NCI-H748 (cell line): Measurements from ENCODE around the gene KRT20.
"Not testable (repeated sequence)": the region's sequence is repeated elsewhere in the genome, so short reads cannot be mapped to it uniquely, and the experiment has no call there.

Experiments used
- DNase-seq: peaks from one replicate; lab custom pipeline; 2025; ENCODE audit not compliant: unreplicated experiment; lab: John Stamatoyannopoulos, UW

The KRT20 gene, protein sequence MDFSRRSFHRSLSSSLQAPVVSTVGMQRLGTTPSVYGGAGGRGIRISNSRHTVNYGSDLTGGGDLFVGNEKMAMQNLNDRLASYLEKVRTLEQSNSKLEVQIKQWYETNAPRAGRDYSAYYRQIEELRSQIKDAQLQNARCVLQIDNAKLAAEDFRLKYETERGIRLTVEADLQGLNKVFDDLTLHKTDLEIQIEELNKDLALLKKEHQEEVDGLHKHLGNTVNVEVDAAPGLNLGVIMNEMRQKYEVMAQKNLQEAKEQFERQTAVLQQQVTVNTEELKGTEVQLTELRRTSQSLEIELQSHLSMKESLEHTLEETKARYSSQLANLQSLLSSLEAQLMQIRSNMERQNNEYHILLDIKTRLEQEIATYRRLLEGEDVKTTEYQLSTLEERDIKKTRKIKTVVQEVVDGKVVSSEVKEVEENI

DNA sequence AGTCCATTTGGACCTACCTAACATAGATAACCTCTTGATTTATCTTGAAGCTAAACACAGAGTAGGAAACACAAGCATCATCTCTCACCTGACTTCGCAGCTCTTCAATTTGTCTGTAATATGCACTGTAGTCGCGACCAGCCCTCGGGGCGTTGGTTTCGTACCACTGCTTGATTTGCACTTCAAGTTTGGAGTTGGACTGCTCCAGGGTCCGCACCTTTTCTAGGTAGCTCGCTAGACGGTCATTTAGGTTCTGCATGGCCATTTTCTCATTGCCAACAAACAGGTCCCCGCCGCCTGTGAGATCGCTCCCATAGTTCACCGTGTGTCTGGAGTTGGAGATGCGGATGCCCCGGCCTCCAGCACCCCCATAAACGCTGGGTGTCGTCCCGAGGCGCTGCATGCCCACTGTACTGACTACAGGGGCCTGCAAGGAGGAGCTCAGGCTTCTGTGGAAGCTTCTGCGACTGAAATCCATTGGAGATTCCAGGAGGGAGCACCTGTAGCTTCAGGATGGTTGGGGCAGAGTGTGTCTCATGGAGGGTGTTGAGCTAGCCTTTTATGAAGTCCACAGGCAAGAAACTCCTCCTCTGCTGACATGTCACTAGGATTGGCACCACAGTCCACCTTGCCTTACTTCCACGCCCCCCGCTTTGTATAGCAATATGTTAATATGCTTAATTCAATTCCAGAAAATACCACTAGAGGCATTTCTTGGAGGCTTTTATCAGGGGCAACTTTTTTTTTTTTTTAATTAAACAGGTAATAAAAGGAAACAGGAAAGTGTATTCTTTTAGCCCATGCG, at the start of gene KRT20:
TSS of gene KRT20 (minus strand) at position 535 of the 805 bp plus-strand sequence. CDS start at position 478, 57 bp downstream.
- DNase-seq = peak; percentile 36

DNA sequence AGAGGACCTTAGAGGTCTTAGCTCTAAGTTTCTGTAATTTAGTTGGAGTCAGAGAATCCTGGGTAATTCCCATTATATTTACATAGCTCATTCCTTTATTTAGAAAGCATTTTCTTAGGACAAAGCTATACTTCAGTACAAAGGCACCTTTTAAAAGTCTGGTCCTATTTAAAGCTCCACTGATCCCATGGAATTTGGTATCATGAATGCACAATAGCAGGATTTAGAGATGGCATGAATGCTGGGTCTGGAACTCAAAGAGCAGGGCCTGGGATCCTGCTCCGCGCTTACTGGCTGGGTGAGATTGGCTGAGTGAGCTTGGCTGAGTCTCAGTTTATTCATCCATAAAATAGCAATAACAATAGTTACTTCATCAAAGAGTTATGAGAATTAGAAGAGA, 47.6 kb upstream of the KRT20 start:
- no peak for DNase-seq

DNA sequence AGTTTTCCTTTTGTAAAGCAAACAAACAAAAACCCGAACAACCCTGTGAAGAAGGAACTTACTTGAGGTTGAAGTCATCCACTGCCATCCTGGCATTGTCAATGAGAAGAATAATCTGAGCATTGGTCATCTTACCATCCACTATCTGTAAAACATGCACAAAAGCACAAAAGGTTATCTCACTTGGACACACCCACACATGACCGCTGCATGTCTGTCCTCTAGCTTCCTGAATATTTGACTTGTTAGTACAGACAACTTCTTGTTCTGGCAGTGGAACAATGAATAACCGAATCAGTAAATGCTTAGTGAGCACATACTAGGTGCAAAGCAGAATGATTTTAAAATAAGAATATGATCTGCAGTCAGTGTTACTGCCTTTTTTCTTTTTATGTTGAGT, 46.3 kb upstream of the KRT20 start:
- DNase-seq = no peak

DNA sequence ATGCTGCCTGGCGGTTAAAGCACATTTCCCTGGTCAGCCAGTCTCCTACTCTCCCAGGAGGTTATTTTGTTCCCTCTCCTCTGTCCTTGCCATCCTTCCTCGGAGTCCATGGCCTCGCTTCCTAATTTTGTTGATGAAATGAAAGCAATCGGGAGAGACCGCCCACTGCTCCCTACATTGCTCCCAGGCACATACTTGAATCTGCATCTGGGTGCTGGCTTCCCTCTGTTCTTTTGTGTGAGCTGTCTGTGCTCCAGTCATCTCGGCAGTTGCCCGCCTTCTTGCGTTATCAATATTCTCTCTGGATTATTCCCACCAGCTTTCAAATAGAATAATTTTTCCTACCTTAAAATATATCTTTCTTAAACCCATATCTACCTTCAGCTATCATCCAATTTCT, 41.3 kb upstream of the KRT20 start:
- DNase-seq = no peak

DNA sequence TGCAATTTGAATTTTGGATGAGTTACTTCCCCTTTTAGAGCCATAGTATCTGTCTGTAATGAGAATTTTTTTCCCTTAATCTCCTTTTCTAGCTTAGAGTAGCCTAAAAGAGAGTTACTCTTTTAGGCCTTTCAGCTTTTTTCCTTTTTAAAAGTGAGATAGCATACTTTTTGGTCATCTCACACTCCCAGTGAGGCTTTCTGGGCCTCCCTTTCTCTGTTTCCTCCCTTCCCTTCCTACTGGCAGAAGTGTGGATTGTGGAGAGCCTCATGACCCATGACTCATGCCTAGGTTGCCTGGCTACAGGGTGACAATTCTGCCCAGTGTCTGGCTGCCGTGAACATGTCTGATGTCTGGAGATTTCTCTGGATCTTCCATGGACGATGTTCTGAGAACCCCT, 37.2 kb upstream of the KRT20 start:
- peak; percentile 11 for DNase-seq

DNA sequence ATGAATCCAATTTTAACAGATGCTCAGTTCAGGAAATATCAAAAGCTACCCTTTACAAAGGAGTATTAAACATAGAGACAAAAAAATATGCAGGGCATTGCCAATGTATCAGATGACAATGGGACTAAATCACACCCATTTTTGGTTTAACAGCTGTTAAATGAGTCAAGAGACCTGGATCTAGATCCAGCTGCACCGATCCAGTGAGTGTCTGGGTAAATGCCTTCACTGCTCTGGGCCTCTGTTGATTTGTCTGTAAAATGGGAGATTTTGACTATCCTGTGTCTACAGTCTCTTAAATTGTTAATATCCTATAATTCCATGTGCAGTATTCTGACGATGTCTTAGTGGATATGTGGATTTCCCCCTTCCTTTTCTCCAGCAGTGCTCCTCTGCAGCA, 36.0 kb upstream of the KRT20 start:
- no peak for DNase-seq

DNA sequence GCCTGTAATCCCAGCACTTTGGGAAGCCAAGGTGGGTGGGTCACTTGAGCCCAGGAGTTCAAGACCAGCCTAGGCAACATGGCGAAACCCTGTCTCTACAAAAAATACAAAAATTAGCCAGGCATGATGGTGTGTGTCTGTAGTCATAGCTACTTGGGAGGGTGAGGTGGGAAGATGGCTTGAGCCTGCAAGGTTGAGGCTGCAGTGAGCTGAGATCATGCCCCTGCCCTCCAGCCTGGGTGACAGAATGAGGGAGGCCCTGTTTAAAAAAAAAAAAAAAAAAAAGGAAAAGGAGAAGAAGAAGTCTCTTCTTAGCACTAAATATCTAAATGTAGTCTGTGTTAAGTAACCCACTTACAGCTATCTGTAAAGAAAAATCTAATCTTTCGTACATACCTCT, 32.1 kb upstream of the KRT20 start:
- not testable (repeated sequence) for DNase-seq

DNA sequence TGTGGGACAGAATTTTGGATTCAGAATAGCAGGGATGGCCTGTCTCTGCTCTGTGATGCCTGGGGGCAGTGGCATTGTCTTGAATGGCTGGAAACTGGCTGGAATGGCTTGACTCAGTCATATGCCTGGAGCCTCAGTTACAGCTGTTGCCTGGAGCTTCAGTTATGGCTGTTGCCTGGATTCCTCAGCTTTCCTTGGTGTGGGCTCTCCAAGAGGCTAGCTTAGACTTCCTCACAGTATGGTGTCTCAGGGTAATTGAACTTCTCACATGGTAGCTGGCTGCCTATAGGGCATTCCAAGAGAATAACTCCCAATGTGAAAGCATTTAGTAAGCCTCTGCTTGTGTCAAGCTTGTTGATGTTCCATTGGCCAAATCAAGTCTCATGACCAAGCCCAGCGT, 31.3 kb upstream of the KRT20 start:
- DNase-seq = no peak

DNA sequence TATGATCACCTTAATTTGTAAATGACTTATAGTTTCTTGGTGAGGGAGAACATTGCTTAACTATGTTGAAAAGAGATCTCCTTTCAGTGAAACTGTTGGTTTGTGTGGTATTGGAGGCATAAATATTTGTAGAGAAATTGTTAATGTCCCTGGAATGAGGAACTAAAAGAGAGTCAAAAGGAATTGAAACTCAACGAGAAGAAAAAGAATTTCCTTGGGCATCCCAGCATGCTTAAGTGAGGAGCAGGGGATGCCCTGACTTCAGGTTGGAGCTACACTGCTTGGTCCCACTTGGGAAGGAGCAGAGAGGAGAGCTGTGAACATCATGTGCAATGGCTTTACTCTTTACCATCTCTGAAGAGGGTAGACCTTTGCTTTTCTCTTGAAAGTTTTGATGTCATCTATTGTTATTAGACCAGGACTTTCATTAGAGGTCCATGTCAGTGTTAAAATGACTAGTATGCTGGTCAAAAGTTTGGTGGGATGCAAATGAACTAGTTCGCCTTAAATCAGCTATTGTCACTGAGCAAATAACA, 30.7 kb upstream of the KRT20 start:
- no peak for DNase-seq

DNA sequence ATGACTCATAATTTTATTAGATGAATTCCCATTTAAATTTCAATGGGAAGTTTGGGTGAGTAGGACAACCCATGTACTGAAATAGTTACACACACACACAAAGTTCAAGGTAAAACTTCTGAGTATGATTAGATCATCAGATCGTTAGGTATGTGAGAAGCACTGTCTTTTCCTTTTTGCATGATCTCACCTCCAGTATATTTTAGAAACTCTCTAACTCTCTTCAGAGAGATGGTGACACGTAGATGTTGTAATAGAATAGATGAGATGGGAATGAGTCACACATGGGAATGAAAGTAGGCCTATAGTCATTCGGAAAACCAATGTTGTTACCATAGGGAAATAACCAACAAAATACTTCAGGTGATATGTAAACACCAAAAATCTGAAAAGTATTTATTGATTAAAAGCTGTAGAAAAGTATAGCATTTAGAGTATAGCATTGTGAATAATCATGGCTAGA, 30.2 kb upstream of the KRT20 start:
- no peak for DNase-seq

DNA sequence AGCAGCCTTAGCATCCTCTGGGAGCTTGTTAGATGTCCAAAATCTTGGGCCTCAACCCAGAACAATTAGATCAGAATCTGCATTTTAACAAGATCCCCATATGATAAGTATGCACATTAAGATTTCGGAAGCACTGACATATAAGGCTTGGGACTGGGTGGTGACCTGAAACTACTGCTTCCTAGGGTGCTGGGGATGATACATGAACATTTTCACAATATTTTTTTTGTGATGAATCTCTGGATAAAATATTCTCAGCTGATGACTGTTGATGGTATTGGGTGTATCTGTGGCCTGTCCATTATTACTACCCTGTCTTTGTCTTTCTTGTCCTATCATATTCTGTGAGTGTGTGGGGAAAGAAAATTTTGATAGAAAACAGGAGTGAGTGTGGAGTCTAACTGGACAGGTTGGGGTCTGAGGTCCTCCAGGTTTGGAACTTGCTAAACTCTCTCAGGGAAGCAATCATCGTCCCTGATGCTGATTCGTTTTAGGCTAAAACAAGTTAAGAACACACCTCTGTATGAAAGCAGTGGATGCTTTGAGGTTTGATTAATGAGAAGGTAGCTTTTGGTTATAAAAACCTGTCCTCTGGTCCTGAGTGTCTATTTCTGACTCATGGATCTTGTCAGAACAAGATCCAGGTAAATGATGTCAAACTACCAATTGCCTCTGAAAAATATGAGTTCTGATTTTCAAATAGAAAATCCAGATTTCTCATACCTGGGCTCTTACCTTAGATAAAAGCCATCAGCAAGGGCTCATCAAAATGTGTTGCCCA, 29.2 kb upstream of the KRT20 start:
- no peak for DNase-seq

DNA sequence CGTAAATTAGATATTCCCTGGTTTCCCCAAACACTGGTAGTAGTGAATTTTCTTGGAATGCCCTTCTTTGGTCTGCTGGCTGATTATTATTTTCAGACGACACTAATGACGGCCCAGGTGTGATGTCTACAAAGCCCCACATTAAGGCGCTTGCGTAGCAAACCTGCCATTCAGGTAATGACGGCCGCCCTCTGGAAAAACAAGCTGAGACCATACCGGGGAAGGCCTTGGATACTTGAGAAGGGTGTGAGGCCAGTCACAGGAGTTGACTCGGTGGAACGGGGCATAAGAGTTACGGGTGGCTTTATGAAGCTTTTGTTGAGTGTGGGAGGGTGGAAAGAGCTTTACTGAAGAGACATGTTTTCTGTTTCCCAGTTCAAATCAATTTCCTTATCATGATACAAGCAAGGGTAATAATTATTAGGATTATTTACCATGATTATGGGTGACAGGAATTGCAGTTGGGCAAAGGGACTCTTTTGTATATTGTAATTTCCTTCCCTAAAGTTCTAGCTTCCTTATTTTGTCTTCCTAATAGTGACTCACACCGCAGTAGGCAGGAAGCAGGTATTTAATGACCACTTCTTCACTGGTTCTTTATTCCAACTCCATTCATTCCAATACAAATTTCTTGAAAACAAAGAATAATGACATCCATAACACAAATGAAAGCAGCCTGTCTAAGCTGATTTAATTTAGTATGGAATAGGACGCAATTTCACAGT, 27.6 kb upstream of the KRT20 start:
- no peak for DNase-seq

DNA sequence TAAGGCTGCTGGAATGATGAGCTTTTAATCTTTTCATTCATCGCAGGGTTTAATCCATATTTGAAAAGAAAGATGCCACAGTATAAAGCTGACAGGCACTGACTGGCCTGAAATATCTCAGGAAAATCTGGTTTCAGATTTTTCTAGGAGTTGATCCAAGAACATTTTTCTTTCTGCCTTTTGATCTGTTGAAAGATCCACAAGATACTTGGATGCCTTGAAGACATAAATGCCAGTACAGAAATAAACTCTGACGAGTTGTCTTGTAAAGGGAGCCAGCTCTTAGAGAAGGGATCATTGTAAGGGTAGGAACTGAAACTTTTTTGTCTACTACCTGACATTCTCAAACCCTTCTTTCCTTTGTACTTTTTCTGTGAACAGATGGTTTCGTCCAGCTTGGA, 25.4 kb upstream of the KRT20 start:
- DNase-seq = no peak

DNA sequence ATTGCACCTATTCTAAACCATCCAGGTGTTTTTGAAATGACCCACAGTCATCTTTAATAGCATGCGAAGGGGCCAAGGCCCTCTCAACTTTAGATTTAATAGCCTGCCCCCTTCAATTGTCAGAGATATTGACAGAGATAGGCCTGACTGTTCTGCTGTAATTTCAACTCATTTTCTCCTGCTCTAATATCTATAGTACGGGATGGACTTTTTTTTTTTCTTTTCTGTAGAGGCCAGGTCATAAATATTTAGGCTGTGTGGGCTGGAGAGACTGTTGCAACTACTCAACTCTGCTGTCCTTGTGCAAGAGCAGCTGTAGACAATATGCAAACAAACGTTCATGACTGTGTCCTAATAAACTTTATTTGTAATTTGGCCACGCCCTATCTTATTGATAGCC, 24.7 kb upstream of the KRT20 start:
- DNase-seq = peak; percentile 93

DNA sequence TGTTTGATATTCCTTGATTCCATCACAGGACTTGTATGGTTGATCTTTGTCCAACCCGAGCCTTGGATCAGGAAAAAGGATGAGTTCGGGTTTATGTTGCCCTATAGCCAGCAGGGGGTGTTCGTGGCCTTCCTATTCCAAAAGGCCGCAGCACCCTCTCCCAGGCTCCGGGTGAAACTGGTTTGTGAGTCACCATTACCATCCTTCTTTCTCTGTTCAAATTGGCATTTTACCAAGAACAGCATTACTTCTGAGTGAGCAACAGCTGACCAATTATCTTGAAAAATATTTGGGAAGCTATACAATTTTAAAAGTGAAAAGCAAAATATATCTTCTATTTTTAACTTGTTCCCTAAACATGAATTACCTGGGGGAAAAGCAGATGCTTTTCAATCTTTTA, 24.3 kb upstream of the KRT20 start:
- DNase-seq = peak; percentile 96

DNA sequence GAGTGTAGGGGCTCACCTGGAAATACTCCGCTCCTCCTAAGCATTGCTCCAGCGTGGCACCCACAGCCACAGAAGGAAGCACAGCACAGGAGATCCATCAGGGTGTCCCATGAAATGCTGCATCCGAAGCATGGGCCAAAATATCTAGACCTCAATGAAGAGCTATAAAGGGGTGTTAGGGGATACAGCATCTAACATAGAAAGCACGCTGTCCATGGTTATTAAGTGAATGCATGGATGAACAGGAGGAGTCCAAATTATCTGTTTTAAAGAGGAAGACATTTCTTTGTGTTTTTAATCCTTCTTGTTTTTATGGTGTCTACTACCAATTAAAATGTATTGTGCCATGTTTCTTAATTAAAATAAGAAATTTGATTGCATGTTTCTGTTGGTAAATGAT, 21.6 kb upstream of the KRT20 start:
- no peak for DNase-seq

DNA sequence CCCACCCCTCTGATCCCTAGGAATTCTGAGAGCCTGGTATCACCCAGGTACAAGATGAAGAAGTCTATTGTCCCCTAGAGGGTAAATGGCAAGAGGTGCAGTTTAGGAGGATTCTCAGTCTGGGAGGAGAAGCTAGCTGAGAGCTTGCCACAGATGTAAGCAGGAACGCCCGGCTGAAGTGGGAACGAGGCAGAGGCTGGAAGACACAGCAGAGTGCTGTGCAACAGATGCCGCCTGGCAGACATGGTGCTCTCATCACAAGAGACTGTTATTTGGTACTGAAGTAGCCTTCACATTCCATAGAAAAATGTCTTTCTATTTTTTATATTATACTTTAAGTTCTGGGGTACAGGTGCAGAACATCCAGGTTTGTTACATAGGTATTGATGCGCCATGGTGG, 20.3 kb upstream of the KRT20 start:
- DNase-seq = no peak

DNA sequence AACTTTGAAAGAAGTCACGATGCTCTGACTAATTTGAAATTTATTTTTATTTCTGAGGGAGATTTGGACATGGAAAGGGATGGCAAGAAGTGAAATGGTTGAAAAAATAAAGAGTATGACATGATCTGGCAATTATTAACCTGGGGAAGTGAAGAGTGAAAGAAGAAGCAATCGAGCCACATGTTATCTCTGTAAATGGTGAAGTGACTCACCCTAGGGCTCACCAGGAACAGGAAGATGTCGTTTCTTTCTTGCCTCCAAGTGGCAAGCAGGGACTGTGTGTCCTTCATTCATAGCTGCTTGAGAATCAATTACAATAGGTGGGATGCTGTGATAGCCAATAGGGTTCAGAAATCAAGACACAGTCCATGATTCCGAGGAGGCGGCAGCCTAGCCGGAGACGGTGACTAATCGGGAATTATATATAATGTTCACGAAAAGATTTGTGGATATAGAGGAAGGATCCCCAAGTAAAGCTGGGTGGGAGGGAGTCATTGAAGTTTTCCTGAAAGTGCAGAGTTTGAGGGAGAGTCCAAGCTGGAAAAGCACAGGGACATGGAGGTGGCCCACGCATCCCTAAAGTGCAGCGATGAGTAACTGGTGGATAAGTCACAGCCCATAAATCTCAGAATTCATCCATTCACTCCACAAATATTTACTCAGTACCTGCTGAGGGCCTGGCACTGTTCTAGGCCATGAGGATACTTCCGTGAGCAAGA, 18.2 kb upstream of the KRT20 start:
- peak; percentile 94 for DNase-seq

DNA sequence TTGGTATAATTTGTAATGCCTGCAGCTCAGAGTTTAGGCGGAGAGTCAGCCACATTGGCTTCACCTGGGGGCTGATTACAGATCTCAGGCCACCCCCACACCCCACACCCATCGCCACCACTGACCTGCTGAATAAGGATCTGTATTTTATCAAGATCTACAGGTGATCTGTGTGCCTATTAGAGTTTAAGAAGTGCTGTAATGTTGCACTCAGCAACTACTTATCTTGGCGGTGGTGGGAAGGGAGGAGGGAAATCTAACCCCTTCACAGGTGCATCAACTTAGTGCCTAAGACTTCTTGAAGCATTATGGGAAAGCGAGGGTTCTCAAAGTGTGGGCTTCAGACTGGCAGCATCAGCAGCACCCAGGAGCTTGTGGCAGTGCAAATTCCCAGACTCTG, 17.5 kb upstream of the KRT20 start:
- no peak for DNase-seq

DNA sequence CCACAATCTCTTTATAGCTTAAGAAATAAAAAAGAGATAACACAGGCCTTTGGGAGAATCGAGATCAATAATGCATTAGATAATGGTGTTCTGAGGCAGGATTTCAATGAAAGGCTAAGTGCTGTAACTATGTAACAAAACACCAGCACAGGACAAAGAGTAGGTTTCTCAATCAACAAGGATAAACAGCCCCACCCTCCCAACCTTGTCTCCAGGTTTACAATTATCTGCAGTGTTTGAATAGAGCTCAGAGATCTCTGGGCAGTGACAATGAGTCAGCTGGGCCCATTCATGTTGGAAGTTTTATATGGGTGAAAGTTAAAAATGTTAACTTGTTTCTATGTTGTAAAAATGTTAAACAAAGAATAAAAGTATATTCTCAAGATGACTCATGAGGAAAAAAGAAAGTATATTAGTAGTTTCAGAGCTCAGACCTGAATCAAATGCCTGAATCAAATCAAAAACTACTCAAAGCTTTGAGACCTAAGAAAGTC, 17.0 kb upstream of the KRT20 start:
- DNase-seq = peak; percentile 97
